Nephron progenitor cell (in vitro differentiated cells): ENCODE data around the gene RFX8.
A peak's percentile ranks its signal among the peaks of the same experiment; 100 is the strongest.

Experiments
- DNase-seq: peaks from one replicate; pipeline ENCODE4 v3.0.0; 2021
- H3K27ac Mint-ChIP-seq: 2 replicates; pipeline ENCODE4 v1.8.0; 2021; ENCODE audit warnings: mild to moderate bottlenecking, moderate library complexity, mixed read lengths
- H3K27me3 Mint-ChIP-seq: 2 replicates; pipeline ENCODE4 v1.8.0; 2021; ENCODE audit warnings: mild to moderate bottlenecking, low read depth, mixed read lengths; ENCODE audit not compliant: poor library complexity
- H3K36me3 Mint-ChIP-seq: 2 replicates; pipeline ENCODE4 v1.8.0; 2021; ENCODE audit warnings: low read depth, mixed read lengths
- H3K4me1 Mint-ChIP-seq: 2 replicates; pipeline ENCODE4 v1.8.0; 2021; ENCODE audit warnings: mixed read lengths
- H3K4me3 Mint-ChIP-seq: 2 replicates; pipeline ENCODE4 v1.8.0; 2021; ENCODE audit warnings: mild to moderate bottlenecking, moderate library complexity, mixed read lengths
- H3K9me3 Mint-ChIP-seq: 2 replicates; pipeline ENCODE4 v1.8.0; 2021; ENCODE audit warnings: mild to moderate bottlenecking, moderate library complexity, mixed read lengths
- CTCF ChIP-seq: fragments of 200-600 bp; sonication (generic); IDR thresholded peaks from 2 replicates; pipeline ENCODE4 v1.5.0; 2021; ENCODE audit warnings: antibody characterized with exemption

The RFX8 gene

GRCh38 chr2:101500180-101500579 is 25.3 kb upstream of the RFX8 start:
- peaks cover 3% of the 10 kb centered on the region for H3K27me3 Mint-ChIP-seq

DNA sequence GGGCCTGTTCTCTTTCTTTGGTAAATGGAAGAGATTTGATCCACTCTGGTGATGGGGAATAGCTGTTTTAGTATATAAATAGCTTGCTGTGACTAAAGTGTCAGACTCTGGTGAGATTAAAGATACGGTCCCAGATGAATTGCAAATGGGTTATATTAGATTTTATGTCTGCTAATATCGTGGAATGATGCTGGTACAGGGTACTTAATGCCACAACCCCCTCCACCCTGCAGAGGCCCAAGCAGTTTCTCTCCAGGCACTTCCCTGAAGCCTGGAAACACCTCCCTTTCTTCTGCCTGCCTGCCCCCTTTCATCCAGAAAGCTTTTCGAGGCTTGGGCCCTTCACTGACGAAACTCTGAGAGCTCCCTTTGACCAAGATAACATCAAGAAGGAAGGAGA is 21.4 kb upstream of the RFX8 start:
- no peak overlapping the region for H3K4me3 Mint-ChIP-seq
- TF ChIP-seq CTCF, result no peak
- no peaks in the 10 kb centered on the region for H3K9me3 Mint-ChIP-seq
- no peak overlapping the region for H3K27ac Mint-ChIP-seq
- H3K36me3 Mint-ChIP-seq, result no peaks in the 10 kb centered on the region
- H3K4me1 Mint-ChIP-seq, result no peaks in the 10 kb centered on the region
- no peak for DNase-seq
- peaks cover 9% of the 10 kb centered on the region for H3K27me3 Mint-ChIP-seq

More at GRCh38 chr2:101500180-101500579, 25.3 kb upstream of the RFX8 start:
- Mint-ChIP-seq H3K9me3 (no peaks in the 10 kb centered on the region), H3K4me1 (no peaks in the 10 kb centered on the region), H3K36me3 (no peaks in the 10 kb centered on the region), H3K4me3 (no peak overlapping the region), H3K27ac (no peak overlapping the region)
- TF ChIP-seq CTCF, result no peak
- no peak for DNase-seq

DNA sequence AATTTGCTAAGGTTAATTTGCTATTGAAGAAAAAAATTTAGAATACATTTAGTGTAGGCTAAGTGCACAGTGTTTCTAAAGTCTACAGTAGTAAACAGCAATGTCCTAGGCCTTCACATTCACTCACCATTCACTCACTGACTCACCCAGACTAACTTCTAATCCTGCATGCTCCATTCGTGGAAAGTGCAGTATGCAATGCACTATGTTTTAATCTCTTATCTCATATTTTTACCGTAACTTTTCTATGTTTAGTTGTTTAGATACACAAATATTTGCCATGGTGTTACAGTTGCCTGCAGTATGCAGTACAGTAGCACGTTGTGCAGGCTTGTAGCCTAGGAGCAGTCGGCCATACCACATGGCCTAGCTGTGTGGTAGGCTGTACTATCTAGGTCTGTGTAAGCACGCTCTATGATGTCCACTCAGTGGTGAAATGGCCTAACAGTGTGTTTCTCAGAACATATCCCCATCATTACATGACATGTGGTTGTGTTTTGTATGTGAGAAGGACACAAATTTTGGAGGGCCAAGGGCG is 18.1 kb upstream of the RFX8 start:
- no peak for DNase-seq
- Mint-ChIP-seq H3K27me3 (peaks cover 9% of the 10 kb centered on the region), H3K4me3 (no peak overlapping the region), H3K36me3 (no peaks in the 10 kb centered on the region), H3K4me1 (no peaks in the 10 kb centered on the region), H3K27ac (no peak overlapping the region), H3K9me3 (no peaks in the 10 kb centered on the region)
- no peak for TF ChIP-seq CTCF

DNA sequence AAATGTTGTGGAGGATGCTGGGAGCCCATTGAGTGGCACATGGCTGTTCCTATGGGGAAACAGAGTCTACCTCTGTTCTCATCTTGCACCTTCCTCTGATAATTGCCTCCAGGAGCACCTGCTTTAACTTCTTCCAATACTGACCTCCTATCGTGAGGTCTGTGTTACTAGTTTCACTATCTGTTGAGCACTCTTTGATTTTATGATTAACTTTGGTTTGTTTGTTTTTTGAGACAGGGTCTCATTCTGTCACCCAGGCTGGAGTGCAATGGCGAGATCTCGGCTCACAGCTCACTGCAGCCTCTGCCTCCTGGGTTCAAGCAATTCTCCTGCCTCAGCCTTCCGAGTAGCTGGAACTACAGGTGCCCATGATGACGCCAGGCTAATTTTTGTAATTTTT is 12.1 kb upstream of the RFX8 start:
- H3K27ac Mint-ChIP-seq, result no peak overlapping the region
- TF ChIP-seq CTCF, result no peak

DNA sequence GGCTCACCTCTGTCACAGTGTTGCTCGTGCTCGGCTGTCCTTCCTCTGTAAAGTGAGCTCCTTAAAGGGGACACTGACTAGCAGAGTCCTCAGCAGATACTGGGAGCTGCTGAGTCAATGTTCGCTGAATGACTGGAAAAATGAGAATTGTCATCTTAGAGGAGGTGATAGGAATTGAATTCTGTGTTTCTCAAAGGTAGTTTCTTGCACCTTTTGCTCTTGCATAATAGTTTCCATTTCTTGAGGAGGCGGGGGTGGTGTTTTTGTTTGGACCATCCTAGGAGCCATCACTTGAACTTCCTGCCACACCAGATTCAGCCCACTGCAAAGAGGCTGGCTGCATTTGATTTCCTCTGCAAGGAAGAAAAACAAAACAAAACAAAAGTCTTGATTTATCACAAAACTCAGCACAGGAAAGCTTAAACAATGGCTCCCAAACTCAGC is 11.4 kb upstream of the RFX8 start:
- H3K4me3 Mint-ChIP-seq, result no peak overlapping the region
- TF ChIP-seq CTCF, result no peak
- H3K27me3 Mint-ChIP-seq, result peaks cover 14% of the 10 kb centered on the region
- H3K27ac Mint-ChIP-seq, result peak overlapping the region; percentile 45
- DNase-seq, result no peak
- H3K36me3 Mint-ChIP-seq, result no peaks in the 10 kb centered on the region
- H3K4me1 Mint-ChIP-seq, result no peaks in the 10 kb centered on the region
- no peaks in the 10 kb centered on the region for H3K9me3 Mint-ChIP-seq

More for the DNA sequence above, 12.1 kb upstream of the RFX8 start:
- H3K9me3 Mint-ChIP-seq, result no peaks in the 10 kb centered on the region
- no peak for DNase-seq
- no peak overlapping the region for H3K4me3 Mint-ChIP-seq
- H3K4me1 Mint-ChIP-seq, result no peaks in the 10 kb centered on the region
- no peaks in the 10 kb centered on the region for H3K36me3 Mint-ChIP-seq
- peaks cover 15% of the 10 kb centered on the region for H3K27me3 Mint-ChIP-seq

DNA sequence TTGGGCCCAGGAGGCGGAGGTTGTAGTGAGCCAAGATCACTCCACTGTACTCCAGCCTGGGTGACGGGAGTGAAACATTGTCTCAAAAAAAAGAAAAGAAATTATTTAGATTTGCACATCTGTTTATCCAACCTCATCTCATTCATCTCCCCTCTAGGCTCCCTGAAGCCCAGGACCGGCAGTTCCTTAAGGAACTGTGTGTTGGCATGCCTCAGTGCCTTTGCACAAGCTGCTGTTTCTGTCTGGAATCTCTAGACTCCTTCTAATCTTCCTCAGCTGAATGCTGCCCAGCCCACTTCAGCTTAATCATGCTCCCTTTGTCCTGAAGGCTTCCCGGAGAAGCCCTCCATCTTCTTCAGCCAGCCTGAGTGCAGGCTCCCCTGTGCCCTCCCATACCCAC is 10.9 kb upstream of the RFX8 start:
- Mint-ChIP-seq H3K27me3 (peaks cover 14% of the 10 kb centered on the region), H3K36me3 (no peaks in the 10 kb centered on the region), H3K27ac (peak overlapping the region; percentile 45), H3K9me3 (no peaks in the 10 kb centered on the region), H3K4me1 (no peaks in the 10 kb centered on the region), H3K4me3 (no peak overlapping the region)
- no peak for TF ChIP-seq CTCF
- DNase-seq, result no peak
